ENCODE data around the gene BBX.

DNA sequence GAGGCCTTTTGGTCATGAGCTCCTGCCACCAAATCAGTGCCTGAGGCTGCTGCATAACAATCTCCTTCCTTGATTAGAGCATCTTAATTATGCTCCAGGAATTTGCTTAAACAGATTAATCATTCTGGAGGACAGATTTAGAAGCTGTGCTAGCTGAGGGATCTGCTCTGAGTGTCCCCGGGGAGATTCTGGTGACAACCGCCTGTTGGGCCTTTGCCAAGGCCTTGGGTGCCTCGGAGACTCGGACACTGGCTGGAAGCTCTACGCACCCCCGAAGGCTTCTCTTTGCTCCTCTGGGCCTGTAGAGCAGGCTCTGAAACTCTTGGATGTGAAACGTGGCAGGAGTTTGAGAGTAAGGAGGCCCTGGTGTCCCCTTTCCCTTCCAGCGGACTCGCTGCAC is 304.0 kb downstream of the BBX start:
- TF ChIP-seq POLR2A (IDR thresholded peaks at IDR 0.05) = no peak
- no peak for TF ChIP-seq CTCF (IDR thresholded peaks at IDR 0.05)
- TF ChIP-seq POLR2AphosphoS5 (IDR thresholded peaks at IDR 0.05) = no peak
- no peak for TF ChIP-seq EP300 (IDR thresholded peaks at IDR 0.05)

All from upper lobe of left lung (tissue), 4 donors.